Measurements from ENCODE around the gene MEIS2. TPM values are rescaled to one million over a fixed set of nuclear protein-coding genes. Genes with fewer than 3 reads are reported as not detected.

Gene MEIS2
- total and polyA plus RNA-seq, 2 experiments from 2014 or later, result 0.27 TPM; not detected in 1

GRCh38 chr15:37014137-37014536 lies 86.2 kb downstream of the MEIS2 start:
- Histone ChIP-seq H3K9me2 (ENCODE audit: insufficient read depth) (peaks cover 2% of the 10 kb centered on the region), H3K4me2 (no peak overlapping the region), H3K36me3 (ENCODE audit: insufficient read depth) (no peaks in the 10 kb centered on the region), H3K4me3 (no peak overlapping the region), H3K4me1 (ENCODE audit: insufficient read depth) (peaks cover 10% of the 10 kb centered on the region), H3K27ac (ENCODE audit: low read depth) (no peak overlapping the region), H4K20me1 (replicated peaks; ENCODE audit: insufficient read depth) (no peaks in the 10 kb centered on the region), H3K27me3 (ENCODE audit: insufficient read depth) (no peaks in the 10 kb centered on the region), H3K79me2 (replicated peaks; ENCODE audit: insufficient read depth) (no peaks in the 10 kb centered on the region), H3F3A (replicated peaks; ENCODE audit: low read depth) (no peaks in the 10 kb centered on the region), H2AFZ (no peak overlapping the region)
- no peaks in the 10 kb centered on the region for H3K27me3 Mint-ChIP-seq (ENCODE audit: insufficient read depth, low read depth, poor library complexity)
- no peak overlapping the region for H3K27ac Mint-ChIP-seq
- TF ChIP-seq JUNB (IDR thresholded peaks at IDR 0.05; ENCODE audit: unreplicated experiment) (no peak), CTCF (conservative IDR thresholded peaks at IDR 0.05; ENCODE audit: low read depth in 2 of 2) (no peak), ZNF331 (CRISPR knock-in tag; IDR thresholded peaks at IDR 0.05; ENCODE audit: low read depth) (no peak), CREB1 (CRISPR knock-in tag; IDR thresholded peaks at IDR 0.05; ENCODE audit: low read depth) (no peak), EZH2 (IDR thresholded peaks at IDR 0.05; ENCODE audit: low read depth, unreplicated experiment) (no peak), EZH2phosphoT487 (IDR thresholded peaks at IDR 0.05; ENCODE audit: unreplicated experiment) (no peak), POLR2AphosphoS5 (IDR thresholded peaks at IDR 0.05; ENCODE audit: low read depth) (no peak), NANOG (IDR thresholded peaks at IDR 0.05; ENCODE audit: borderline replicate concordance) (no peak), STAT1 (IDR thresholded peaks at IDR 0.05; ENCODE audit: unreplicated experiment) (no peak), ZNF114 (CRISPR knock-in tag; IDR thresholded peaks at IDR 0.05) (no peak)
- TF ChIP-seq, protein P1, sequence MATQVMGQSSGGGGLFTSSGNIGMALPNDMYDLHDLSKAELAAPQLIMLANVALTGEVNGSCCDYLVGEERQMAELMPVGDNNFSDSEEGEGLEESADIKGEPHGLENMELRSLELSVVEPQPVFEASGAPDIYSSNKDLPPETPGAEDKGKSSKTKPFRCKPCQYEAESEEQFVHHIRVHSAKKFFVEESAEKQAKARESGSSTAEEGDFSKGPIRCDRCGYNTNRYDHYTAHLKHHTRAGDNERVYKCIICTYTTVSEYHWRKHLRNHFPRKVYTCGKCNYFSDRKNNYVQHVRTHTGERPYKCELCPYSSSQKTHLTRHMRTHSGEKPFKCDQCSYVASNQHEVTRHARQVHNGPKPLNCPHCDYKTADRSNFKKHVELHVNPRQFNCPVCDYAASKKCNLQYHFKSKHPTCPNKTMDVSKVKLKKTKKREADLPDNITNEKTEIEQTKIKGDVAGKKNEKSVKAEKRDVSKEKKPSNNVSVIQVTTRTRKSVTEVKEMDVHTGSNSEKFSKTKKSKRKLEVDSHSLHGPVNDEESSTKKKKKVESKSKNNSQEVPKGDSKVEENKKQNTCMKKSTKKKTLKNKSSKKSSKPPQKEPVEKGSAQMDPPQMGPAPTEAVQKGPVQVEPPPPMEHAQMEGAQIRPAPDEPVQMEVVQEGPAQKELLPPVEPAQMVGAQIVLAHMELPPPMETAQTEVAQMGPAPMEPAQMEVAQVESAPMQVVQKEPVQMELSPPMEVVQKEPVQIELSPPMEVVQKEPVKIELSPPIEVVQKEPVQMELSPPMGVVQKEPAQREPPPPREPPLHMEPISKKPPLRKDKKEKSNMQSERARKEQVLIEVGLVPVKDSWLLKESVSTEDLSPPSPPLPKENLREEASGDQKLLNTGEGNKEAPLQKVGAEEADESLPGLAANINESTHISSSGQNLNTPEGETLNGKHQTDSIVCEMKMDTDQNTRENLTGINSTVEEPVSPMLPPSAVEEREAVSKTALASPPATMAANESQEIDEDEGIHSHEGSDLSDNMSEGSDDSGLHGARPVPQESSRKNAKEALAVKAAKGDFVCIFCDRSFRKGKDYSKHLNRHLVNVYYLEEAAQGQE (IDR thresholded peaks at IDR 0.05; ENCODE audit: unreplicated experiment), result no peak
- TF ChIP-seq, protein P2, sequence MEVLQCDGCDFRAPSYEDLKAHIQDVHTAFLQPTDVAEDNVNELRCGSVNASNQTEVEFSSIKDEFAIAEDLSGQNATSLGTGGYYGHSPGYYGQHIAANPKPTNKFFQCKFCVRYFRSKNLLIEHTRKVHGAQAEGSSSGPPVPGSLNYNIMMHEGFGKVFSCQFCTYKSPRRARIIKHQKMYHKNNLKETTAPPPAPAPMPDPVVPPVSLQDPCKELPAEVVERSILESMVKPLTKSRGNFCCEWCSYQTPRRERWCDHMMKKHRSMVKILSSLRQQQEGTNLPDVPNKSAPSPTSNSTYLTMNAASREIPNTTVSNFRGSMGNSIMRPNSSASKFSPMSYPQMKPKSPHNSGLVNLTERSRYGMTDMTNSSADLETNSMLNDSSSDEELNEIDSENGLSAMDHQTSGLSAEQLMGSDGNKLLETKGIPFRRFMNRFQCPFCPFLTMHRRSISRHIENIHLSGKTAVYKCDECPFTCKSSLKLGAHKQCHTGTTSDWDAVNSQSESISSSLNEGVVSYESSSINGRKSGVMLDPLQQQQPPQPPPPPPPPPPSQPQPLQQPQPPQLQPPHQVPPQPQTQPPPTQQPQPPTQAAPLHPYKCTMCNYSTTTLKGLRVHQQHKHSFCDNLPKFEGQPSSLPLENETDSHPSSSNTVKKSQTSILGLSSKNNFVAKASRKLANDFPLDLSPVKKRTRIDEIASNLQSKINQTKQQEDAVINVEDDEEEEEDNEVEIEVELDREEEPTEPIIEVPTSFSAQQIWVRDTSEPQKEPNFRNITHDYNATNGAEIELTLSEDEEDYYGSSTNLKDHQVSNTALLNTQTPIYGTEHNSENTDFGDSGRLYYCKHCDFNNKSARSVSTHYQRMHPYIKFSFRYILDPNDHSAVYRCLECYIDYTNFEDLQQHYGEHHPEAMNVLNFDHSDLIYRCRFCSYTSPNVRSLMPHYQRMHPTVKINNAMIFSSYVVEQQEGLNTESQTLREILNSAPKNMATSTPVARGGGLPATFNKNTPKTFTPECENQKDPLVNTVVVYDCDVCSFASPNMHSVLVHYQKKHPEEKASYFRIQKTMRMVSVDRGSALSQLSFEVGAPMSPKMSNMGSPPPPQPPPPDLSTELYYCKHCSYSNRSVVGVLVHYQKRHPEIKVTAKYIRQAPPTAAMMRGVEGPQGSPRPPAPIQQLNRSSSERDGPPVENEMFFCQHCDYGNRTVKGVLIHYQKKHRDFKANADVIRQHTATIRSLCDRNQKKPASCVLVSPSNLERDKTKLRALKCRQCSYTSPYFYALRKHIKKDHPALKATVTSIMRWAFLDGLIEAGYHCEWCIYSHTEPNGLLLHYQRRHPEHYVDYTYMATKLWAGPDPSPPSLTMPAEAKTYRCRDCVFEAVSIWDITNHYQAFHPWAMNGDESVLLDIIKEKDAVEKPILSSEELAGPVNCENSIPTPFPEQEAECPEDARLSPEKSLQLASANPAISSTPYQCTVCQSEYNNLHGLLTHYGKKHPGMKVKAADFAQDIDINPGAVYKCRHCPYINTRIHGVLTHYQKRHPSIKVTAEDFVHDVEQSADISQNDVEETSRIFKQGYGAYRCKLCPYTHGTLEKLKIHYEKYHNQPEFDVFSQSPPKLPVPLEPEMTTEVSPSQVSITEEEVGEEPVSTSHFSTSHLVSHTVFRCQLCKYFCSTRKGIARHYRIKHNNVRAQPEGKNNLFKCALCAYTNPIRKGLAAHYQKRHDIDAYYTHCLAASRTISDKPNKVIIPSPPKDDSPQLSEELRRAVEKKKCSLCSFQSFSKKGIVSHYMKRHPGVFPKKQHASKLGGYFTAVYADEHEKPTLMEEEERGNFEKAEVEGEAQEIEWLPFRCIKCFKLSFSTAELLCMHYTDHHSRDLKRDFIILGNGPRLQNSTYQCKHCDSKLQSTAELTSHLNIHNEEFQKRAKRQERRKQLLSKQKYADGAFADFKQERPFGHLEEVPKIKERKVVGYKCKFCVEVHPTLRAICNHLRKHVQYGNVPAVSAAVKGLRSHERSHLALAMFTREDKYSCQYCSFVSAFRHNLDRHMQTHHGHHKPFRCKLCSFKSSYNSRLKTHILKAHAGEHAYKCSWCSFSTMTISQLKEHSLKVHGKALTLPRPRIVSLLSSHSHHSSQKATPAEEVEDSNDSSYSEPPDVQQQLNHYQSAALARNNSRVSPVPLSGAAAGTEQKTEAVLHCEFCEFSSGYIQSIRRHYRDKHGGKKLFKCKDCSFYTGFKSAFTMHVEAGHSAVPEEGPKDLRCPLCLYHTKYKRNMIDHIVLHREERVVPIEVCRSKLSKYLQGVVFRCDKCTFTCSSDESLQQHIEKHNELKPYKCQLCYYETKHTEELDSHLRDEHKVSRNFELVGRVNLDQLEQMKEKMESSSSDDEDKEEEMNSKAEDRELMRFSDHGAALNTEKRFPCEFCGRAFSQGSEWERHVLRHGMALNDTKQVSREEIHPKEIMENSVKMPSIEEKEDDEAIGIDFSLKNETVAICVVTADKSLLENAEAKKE (CRISPR knock-in tag; IDR thresholded peaks at IDR 0.05), result no peak
- TF ChIP-seq, protein P3, sequence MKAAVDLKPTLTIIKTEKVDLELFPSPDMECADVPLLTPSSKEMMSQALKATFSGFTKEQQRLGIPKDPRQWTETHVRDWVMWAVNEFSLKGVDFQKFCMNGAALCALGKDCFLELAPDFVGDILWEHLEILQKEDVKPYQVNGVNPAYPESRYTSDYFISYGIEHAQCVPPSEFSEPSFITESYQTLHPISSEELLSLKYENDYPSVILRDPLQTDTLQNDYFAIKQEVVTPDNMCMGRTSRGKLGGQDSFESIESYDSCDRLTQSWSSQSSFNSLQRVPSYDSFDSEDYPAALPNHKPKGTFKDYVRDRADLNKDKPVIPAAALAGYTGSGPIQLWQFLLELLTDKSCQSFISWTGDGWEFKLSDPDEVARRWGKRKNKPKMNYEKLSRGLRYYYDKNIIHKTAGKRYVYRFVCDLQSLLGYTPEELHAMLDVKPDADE (IDR thresholded peaks at IDR 0.05), result no peak
- H3K4me1 Mint-ChIP-seq, result peaks cover 21% of the 10 kb centered on the region
- no peak overlapping the region for H3K4me3 Mint-ChIP-seq
- no peaks in the 10 kb centered on the region for H3K36me3 Mint-ChIP-seq (ENCODE audit: low read depth)
- no peaks in the 10 kb centered on the region for H3K9me3 Mint-ChIP-seq
- DNase-seq (ENCODE audit: low spot score) (no peak), ATAC-seq (no peak)
